ENCODE data around the gene SH2B3. TPM values are rescaled to one million over a fixed set of nuclear protein-coding genes. Genes with fewer than 3 reads are reported as not detected.

Gene SH2B3
- total and polyA plus RNA-seq, 8 donors = 2.5 to 21.7 (median 8.8) TPM

- Histone ChIP-seq H3K9me3 (no peaks in the 10 kb centered on the region), H3K4me3 (no peak overlapping the region), H3K27me3 (no peaks in the 10 kb centered on the region), H3K36me3 (peaks cover 67 to 98% (median 93%) of the 10 kb centered on the region in 4 donors), H3K27ac (no peak overlapping the region), H3K4me1 (peaks cover 0 to 25% (median 9%) of the 10 kb centered on the region in 4 donors)
- TF ChIP-seq CTCF (IDR thresholded peaks at IDR 0.05) (no peak), POLR2A (IDR thresholded peaks at IDR 0.05) (no peak), EP300 (IDR thresholded peaks at IDR 0.05) (no peak), POLR2AphosphoS5 (IDR thresholded peaks at IDR 0.05) (no peak)
- intact Hi-C loops (cut with DNase I; ENCODE audit: low total_unique reads) = no loop called here
- DNase-seq = no peak
- WGBS, 5 donors = 69 to 85% (median 72%) methylated on average over 4 of the region's 4 CpGs
Observed at GRCh38 chr12:111454311-111454710, 48.6 kb downstream of the SH2B3 start.

- 81 to 85% (median 83%) methylated on average over 11 of the region's 11 CpGs for WGBS, 5 donors
- intact Hi-C loops (cut with DNase I; ENCODE audit: low total_unique reads) = no loop called here
Observed at GRCh38 chr12:111454716-111455447, 49.2 kb downstream of the SH2B3 start.

GRCh38 chr12:111455448-111456320 is 50.0 kb downstream of the SH2B3 start:
- intact Hi-C loops (cut with DNase I; ENCODE audit: low total_unique reads) = no loop called here
- Histone ChIP-seq H3K27ac (no peak overlapping the region), H3K36me3 (peaks cover 56 to 98% (median 90%) of the 10 kb centered on the region in 4 donors), H3K4me3 (no peak overlapping the region), H3K9me3 (no peaks in the 10 kb centered on the region), H3K27me3 (no peaks in the 10 kb centered on the region), H3K4me1 (peaks cover 0 to 16% (median 7%) of the 10 kb centered on the region in 4 donors)
- TF ChIP-seq EP300 (IDR thresholded peaks at IDR 0.05) (no peak), CTCF (IDR thresholded peaks at IDR 0.05) (no peak), POLR2AphosphoS5 (IDR thresholded peaks at IDR 0.05) (no peak), POLR2A (IDR thresholded peaks at IDR 0.05) (no peak)
- DNase-seq = no peak
- WGBS, 5 donors = 90 to 94% (median 93%) methylated on average over 15 of the region's 15 CpGs

More at GRCh38 chr12:111454716-111455447, 49.2 kb downstream of the SH2B3 start:
- no peak overlapping the region for H3K27ac ChIP-seq
- peaks cover 0 to 20% (median 10%) of the 10 kb centered on the region in 4 donors for H3K4me1 ChIP-seq
- no peak overlapping the region for H3K4me3 ChIP-seq
- H3K9me3 ChIP-seq = no peaks in the 10 kb centered on the region
- H3K27me3 ChIP-seq = no peaks in the 10 kb centered on the region
- no peak for DNase-seq
- H3K36me3 ChIP-seq = peaks cover 64 to 98% (median 93%) of the 10 kb centered on the region in 4 donors
- TF ChIP-seq POLR2AphosphoS5 (IDR thresholded peaks at IDR 0.05) (no peak), POLR2A (IDR thresholded peaks at IDR 0.05) (no peak), EP300 (IDR thresholded peaks at IDR 0.05) (no peak), CTCF (IDR thresholded peaks at IDR 0.05) (no peak)

GRCh38 chr12:111457071-111457470 is 51.3 kb downstream of the SH2B3 start:
- no peak for DNase-seq
- Histone ChIP-seq H3K9me3 (no peaks in the 10 kb centered on the region), H3K27me3 (no peaks in the 10 kb centered on the region), H3K4me3 (no peak overlapping the region), H3K36me3 (peaks cover 51 to 94% (median 84%) of the 10 kb centered on the region in 4 donors), H3K27ac (no peak overlapping the region), H3K4me1 (peaks cover 0 to 16% (median 3%) of the 10 kb centered on the region in 4 donors)
- intact Hi-C loops (cut with DNase I; ENCODE audit: low total_unique reads) = no loop called here
- no peak for TF ChIP-seq CTCF (IDR thresholded peaks at IDR 0.05)
- TF ChIP-seq EP300 (IDR thresholded peaks at IDR 0.05) = no peak
- no peak for TF ChIP-seq POLR2AphosphoS5 (IDR thresholded peaks at IDR 0.05)
- no peak for TF ChIP-seq POLR2A (IDR thresholded peaks at IDR 0.05)
- 86 to 96% (median 93%) methylated on average over 9 of the region's 9 CpGs for WGBS, 5 donors
